HG03039 (cell line): Measurements from ENCODE around the gene IFI27L1.
"Not testable (repeated sequence)": the region's sequence is repeated elsewhere in the genome, so short reads cannot be mapped to it uniquely, and the experiment has no call there.

Experiments
- ATAC-seq: cut with Tn5 transposase; IDR thresholded peaks from one replicate; pipeline ENCODE4 v1.9.1; 2021; ENCODE audit warnings: mild to moderate bottlenecking, moderate library complexity; ENCODE audit not compliant: unreplicated experiment

The IFI27L1 gene

GRCh38 chr14:94047581-94047980 lies 33.5 kb upstream of the IFI27L1 start:
- ATAC-seq = no peak

- no peak for ATAC-seq
These were observed 32.2 kb upstream of the IFI27L1 start for GRCh38 chr14:94048691-94049624.

- no peak for ATAC-seq
These were observed 31.5 kb upstream of the IFI27L1 start for GRCh38 chr14:94049625-94050023.

DNA sequence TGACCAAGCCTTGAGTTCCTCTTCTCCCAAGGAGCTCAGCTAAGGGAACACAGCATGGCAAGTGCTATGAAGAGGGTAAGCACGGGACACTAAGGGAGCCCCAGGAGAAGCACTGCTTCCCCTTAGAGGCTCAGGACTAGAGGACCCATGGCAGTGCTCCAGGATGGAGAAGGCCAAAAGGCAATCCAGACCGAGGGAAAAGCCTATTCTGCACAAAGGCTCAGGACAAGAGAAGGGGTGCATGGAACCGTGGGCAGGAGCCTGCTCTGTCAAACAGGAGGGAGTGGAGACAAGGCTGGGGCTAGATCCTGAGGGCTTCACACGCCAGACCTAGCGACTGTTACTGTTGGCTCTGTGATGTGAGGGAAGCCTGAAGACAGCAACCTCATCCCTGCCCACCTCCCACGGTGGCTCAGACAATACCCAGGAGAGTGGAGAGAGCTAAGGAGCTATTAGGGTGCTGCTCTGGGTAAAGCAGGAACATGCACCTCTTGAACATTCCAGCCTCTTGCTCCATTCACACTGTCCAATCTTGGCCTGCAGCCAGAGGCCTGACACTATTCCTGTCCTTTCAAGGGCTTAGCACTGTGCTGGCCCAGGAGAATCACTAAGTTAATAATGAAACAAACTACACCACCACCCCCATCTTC lies 30.8 kb upstream of the IFI27L1 start:
- ATAC-seq = no peak

- ATAC-seq = no peak
These were observed 30.0 kb upstream of the IFI27L1 start for GRCh38 chr14:94051115-94051514.

GRCh38 chr14:94051779-94052178 lies 29.3 kb upstream of the IFI27L1 start:
- no peak for ATAC-seq

- ATAC-seq = no peak
These were observed 28.9 kb upstream of the IFI27L1 start for GRCh38 chr14:94052199-94052598.

DNA sequence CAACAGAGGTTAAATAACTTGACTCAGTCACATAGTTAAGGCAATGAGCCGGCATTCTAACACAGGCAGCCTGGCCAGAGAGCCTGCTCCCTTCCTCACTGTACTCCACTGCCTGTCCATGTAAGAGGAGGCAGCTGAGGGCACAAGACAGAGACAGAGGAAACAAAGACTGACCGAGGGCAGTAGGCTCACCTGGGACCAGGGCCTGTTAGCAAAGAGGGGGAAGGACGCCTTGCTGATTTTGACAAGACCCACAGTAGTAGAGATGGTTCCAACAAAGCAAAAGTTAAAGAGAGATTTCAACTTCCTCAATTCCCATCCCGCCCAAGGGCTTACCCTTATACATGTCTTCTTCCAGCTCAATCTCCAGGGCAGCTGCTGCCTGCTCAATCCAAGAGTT lies 28.4 kb upstream of the IFI27L1 start:
- ATAC-seq = no peak

DNA sequence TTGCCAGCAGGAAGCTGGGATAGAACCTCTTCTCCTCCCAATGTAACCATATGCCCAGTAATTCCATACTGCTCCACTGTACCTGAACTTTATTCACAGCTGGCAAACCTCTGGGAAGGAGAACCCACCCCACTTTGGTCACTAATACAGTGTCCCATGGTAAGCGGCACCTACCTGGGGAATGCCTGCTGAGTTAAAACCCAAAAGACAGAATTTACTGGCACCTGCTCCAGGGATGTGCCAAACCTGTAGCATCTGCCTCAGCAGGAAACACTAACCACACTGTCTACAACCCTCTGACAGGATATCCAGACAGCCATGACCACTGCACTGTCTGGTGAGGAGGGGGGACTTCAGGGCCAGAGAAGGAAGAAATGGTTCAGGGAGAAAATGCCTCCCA lies 26.7 kb upstream of the IFI27L1 start:
- ATAC-seq = no peak

DNA sequence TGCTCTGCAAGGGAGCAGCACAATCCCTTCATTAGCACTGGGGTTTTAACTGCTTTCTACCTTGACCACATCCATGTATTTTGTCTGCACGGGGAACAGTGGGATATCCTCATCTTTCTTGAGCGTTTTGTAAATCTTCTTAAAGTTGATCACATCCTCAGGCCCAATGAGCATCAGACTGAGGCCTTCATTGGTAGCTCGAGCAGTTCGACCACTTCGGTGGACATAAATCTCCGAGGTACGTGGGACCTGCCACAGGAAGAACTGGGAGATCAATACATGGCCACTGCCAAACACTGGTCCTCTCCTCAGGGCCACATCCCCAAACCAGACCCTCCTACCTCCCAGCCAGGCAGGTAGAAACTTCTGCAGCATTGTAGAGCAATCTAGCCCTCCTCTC lies 26.2 kb upstream of the IFI27L1 start:
- ATAC-seq = no peak

- no peak for ATAC-seq
These were observed 24.4 kb upstream of the IFI27L1 start for GRCh38 chr14:94056579-94057308.

- ATAC-seq = no peak
These were observed 22.9 kb upstream of the IFI27L1 start for GRCh38 chr14:94058128-94058673.

- ATAC-seq = no peak
These were observed 22.4 kb upstream of the IFI27L1 start for GRCh38 chr14:94058674-94059138.

- no peak for ATAC-seq
These were observed 21.1 kb upstream of the IFI27L1 start for GRCh38 chr14:94059998-94060397.

DNA sequence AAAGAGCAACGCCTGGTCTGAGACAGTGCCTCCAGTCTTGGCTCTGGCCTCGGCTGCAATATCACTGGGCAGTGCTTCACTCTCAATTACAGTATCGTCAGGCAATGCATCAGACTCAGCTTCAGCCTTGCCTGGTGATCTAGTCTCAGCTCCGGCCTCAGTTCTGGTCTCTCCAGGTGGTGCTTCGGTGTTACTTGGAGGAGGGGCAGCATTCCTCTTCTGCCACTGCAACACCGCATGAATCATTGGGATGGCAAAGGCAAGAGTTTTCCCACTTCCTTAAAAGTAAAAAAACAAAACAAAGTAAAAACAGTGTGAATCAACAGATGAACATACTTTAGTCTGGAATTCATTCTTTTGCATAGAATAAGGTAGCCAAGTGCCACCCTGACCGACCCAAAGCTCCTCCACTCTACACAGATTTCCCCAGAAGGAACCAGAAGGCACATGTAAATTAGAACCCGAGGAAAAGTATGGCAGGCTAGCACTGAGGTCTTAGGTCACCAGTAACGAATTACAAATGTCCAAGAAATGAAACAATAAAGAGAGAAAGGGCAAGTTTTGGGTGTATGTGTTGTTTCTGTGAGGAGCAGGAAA lies 18.7 kb upstream of the IFI27L1 start:
- no peak for ATAC-seq

- ATAC-seq = no peak
These were observed 14.9 kb upstream of the IFI27L1 start for GRCh38 chr14:94066089-94066676.

- not testable (repeated sequence) for ATAC-seq
These were observed 9.0 kb upstream of the IFI27L1 start for GRCh38 chr14:94072076-94072475.

DNA sequence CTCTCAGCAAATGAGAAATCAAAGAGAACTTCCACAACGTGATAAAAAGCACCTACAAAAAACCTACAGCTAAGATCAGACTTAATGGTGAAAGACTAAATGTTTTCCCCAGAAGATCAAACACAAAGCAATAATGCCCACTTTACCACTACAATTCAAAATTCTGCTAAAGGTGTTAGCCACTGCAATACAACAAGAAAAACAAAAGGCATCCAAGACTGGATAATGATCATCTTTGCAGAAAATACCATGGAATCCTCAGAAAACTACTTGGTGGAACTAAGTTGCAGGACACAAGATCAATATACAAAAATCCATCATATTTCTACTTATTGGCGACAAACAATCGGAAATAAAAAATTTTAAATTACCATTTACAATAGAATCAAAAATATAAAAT lies 6.6 kb upstream of the IFI27L1 start:
- ATAC-seq = no peak

DNA sequence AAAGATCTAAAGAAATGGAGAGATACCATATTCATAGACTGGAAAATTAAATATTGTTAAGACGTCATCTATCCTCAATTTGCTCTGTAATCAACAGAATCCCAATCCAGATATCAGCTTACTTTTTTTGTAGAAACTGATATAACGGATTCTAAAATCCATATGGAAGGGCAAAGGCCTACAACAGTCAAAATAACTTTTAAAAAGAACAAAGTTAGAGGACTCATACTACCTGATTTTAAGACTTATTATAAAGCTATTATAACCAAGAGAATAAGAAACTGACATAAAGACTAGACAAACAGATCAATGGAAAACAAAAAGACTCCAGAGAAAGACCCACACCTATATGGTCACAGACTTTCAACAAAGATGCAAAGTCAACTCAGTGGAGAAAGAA lies 6.1 kb upstream of the IFI27L1 start:
- ATAC-seq = no peak

GRCh38 chr14:94077111-94077821 lies 3.8 kb upstream of the IFI27L1 start:
- ATAC-seq = no peak
